NCI-H2029 (cell line): ENCODE data around the gene DNAI2.
A peak's percentile ranks its signal among the peaks of the same experiment; 100 is the strongest.
"Not testable (repeated sequence)": the region's sequence is repeated elsewhere in the genome, so short reads cannot be mapped to it uniquely, and the experiment has no call there.

Experiments used
- DNase-seq: peaks from one replicate; lab custom pipeline; 2025; lab: John Stamatoyannopoulos, UW

DNAI2 gene

DNA sequence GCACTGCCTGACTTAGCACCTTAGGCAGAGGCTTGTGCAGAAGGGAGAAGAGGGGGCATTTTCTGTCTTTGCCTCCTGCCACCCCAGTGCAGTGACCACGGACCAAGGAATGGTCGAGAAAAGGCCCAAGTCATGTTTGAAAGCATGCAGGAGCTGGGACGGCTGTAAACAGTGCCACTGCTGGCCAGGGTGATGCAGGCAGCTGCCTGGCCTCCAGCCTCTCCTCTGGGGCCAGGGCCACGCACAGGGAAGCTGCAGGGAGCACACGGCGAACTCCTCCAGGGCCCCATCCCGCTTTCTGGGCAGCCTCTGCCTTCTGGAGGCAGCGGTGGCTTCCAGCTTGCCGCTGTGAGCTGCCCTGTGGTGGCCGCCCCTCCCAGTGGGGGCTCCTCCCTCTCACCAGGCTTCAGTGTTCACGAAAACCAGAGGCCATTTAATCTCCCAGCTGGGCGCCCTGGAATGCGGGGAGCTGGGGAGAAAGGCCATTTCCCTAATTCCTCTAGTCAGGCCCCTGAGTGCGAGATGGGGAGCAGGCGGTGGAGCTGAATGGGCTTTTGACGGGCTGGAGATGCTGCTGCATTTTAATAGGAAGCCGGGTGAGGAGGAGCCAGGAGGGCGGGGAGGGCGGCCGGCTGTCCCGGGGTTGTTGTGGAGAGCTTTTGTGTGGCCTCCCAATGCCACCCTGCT lies 28.7 kb upstream of the DNAI2 start:
- DNase-seq = no peak

- DNase-seq = no peak
These were observed 28.2 kb upstream of the DNAI2 start for GRCh38 chr17:74245871-74246270.

GRCh38 chr17:74249590-74250270 lies 24.3 kb upstream of the DNAI2 start:
- no peak for DNase-seq

GRCh38 chr17:74250324-74250995 lies 23.6 kb upstream of the DNAI2 start:
- no peak for DNase-seq

- DNase-seq = no peak
These were observed 23.0 kb upstream of the DNAI2 start for GRCh38 chr17:74251051-74251450.

DNA sequence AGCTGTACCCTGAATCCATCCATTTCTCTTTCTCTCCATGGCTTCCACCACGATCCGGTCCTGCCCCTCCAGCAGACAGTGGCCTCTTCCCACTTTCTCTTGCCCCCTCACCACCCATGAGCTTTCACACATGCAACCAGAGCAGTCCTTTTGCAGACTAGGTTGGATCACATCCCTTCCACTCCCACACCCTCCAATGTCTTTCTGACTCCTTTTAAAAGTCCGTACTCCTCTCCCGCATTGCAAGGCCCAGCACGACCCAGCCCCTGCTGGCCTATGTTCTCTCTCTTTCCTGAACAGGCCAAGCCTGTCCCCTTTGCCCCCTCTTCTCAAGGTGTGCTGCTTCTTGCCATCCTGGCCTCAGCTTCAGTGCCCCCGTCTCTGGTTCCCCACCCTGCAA lies 22.5 kb upstream of the DNAI2 start:
- DNase-seq = no peak

- no peak for DNase-seq
These were observed 21.8 kb upstream of the DNAI2 start for GRCh38 chr17:74252211-74252610.

GRCh38 chr17:74253036-74253435 lies 21.0 kb upstream of the DNAI2 start:
- DNase-seq = no peak

GRCh38 chr17:74257311-74257710 lies 16.7 kb upstream of the DNAI2 start:
- no peak for DNase-seq

- no peak for DNase-seq
These were observed 14.1 kb upstream of the DNAI2 start for GRCh38 chr17:74259667-74260524.

DNA sequence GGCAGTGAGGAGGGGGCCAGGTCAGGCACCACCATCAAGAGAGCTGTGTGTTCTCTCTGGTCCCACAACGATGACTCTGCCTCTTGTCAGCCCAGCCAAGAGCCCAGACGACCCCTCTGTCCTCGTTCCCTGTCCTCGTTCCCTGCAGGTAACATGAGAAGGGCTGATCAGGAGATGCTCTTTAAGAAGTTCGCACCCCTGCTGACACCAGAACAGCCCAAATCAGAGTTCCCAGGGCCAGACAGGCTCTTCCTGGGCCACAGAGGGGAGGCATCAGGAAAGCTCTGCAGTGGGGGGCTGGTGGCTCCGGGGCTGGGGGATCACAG lies 13.5 kb upstream of the DNAI2 start:
- DNase-seq = no peak

DNA sequence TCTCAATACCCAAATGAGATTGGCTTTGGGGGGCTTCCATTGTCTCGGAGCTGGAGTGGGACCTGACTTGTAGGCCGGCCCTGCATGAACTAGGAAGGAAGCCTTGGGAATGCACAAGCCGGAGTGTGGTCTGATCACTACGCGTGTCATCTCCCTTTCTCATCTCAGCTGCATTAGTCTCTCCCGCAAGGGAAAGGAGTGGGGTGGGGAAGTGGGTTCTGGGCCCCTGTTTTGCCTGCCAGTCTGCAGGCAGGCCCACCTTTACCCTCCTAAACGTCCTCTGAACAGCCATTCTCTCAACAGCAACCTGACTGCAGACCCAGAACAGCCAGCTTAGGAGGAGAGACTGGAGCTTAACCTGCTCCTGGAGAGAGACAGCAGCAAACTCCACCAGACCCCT lies 11.4 kb upstream of the DNAI2 start:
- no peak for DNase-seq

- not testable (repeated sequence) for DNase-seq
These were observed 7.0 kb upstream of the DNAI2 start for GRCh38 chr17:74267054-74267453.

- DNase-seq = no peak
These were observed 6.5 kb upstream of the DNAI2 start for GRCh38 chr17:74267579-74267978.

DNA sequence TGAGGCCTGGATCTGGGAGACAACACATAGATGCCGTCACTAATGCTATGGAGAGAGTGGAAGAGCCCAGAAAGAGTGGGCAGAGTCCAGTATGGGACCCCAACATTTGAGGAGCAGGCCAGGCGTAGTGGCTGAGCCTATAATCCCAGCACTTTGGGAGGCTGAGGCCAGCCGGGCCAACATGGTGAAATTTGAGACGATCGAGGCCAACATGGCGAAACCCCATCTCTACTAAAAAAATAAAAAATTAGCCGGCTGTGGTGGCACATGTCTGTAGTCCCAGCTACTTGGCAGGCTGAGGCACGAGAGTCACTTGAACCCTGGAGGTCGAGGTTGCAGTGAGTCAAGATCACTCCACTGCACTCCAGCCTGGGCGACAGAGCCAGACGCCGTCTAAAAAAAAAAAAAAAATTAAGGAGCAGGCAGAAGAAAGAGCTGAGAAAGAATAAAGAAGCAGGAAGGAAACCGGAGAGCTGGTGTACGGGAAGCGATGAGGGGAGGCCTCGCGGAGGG lies 6.0 kb upstream of the DNAI2 start:
- no peak for DNase-seq

DNA sequence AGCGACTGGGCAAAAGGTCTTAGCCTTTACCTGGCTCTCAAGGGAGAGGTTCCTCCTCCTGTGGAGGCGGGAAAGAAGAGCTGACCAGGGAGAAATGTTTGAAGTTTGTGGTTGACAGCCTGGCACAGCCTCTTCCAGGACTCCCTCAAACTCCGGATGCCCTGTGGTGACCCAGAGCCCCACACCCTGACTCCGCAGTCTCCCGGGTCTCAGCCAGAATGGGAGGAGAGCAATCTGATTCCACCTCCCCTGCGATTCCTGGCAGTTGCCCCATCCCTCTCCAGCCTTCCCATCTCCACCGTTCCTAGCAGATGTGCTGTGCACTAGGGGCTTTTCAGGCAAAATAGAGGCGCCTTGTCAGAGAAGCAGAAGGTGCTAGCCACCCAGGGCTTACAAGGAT lies 5.5 kb upstream of the DNAI2 start:
- DNase-seq = no peak

DNA sequence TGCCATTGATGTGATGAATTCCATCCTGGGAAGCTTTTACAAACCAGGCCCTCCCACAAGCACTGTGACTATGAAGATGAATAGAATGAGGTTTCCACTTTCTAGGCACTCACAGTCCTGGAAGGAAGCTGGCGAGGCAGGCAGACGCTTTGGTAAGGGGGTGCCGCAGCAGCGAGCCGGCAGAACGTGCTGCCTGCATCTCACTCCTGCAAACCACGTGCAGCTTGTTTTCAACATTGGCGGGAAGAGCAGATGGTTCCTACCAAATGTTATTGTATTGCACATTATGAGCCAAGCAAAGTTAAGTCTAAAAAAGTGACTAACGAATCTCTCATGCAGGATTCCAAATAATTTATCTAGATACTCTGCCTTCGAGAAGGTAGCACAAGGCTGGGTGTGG lies 3.7 kb upstream of the DNAI2 start:
- DNase-seq = no peak

- peak; percentile 25 for DNase-seq
These were observed 2.8 kb upstream of the DNAI2 start for GRCh38 chr17:74271281-74271680.

DNA sequence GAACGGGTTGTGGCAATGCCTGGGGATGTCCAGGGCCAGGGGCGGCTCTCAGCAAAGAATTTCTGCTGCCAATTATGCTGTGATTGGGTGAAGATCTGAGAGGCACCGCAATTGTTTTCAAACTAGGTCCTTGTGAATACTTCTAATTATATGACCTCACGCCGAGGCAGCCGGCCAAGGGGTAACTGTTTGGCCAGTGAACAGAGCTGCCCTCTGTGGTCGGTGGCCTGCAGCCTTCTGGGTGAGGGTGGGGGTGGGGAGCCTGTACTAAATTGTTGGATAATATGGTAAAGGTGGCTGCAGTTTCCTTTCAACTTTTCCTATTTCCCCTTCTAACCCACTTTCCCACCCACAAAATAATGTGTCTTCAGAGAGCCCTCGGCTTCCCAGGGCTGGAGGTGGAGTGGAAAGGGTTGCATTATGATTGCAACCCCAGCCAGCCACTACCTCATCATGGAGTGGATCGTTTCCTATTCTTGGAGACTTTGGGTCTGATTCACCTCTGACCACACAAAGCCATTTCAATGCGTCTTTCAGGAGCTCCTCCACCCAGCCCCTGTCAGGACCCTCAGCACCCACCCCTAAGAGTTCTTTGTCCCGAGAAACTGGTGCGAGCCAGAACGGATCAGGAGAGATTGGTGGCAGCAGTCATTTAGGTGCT lies 2.0 kb upstream of the DNAI2 start:
- DNase-seq = no peak

DNA sequence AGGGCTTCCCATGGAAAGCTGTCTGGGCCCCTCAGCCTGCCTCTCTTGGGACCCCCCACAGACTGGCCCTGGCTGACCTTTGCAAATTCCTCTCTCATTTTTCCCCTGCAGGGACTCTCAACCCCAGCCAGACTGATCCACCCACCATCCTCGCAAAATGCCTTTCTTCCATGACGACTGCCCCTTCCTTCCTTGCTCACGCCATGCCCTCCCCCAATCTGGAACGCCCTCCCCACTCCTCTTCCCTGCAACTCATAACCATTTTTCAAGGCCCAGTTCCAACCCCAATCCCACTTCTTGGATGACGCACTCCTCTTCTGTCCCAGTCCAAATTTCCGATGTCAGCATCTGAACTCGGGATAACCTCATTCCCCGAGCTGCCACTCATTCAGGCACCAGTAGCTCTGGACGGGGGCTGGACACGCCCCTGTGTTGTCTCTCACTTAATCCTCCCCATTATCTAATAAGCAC lies 1.3 kb upstream of the DNAI2 start:
- no peak for DNase-seq

GRCh38 chr17:74274709-74275340 lies 791 bp downstream of the DNAI2 start:
- no peak for DNase-seq
